Loucy (cell line): ENCODE results near the gene FOXF1.

Experiments
- H2AFZ ChIP-seq: fragments of 200-600 bp; sonication (generic); 2 replicates; pipeline ENCODE4 v1.6.0; 2016; ENCODE audit warnings: antibody characterized with exemption, mild to moderate bottlenecking, low read length, moderate library complexity
- H3F3A ChIP-seq: fragments of 200-600 bp; 2 replicates; pipeline ENCODE4 v1.6.0; 2016; ENCODE audit warnings: antibody characterized with exemption, low read depth, mild to moderate bottlenecking
- H3K27me3 ChIP-seq: fragments of 200-600 bp; sonication (generic); 2 replicates; pipeline ENCODE4 v1.6.1; 2014; ENCODE audit warnings: low read length, mild to moderate bottlenecking; ENCODE audit not compliant: insufficient read depth, poor library complexity, severe bottlenecking
- H3K36me3 ChIP-seq: fragments of 200-600 bp; sonication (generic); 2 replicates; pipeline ENCODE4 v1.6.1; 2016; ENCODE audit warnings: low read length; ENCODE audit not compliant: insufficient read depth
- H3K4me1 ChIP-seq: fragments of 200-600 bp; sonication (generic); 2 replicates; pipeline ENCODE4 v1.5.1; 2014; ENCODE audit warnings: low read length, mild to moderate bottlenecking; ENCODE audit not compliant: insufficient read depth, poor library complexity, severe bottlenecking
- H3K4me2 ChIP-seq: fragments of 200-600 bp; sonication (generic); 2 replicates; pipeline ENCODE4 v1.6.0; 2014; ENCODE audit warnings: antibody characterized with exemption, low read length, low read depth, mild to moderate bottlenecking; ENCODE audit not compliant: poor library complexity, severe bottlenecking
- H3K4me3 ChIP-seq: fragments of 200-600 bp; sonication (generic); 2 replicates; pipeline ENCODE4 v1.5.1; 2014; ENCODE audit warnings: low read length, mild to moderate bottlenecking, mixed read lengths; ENCODE audit not compliant: poor library complexity, severe bottlenecking
- H3K79me2 ChIP-seq: fragments of 200-600 bp; sonication (generic); 2 replicates; pipeline ENCODE4 v1.6.1; 2014; ENCODE audit warnings: low read length; ENCODE audit not compliant: insufficient read depth
- H3K9ac ChIP-seq: fragments of 200-600 bp; sonication (generic); 2 replicates; pipeline ENCODE4 v1.6.0; 2014; ENCODE audit warnings: mild to moderate bottlenecking, low read depth, low read length, moderate library complexity; ENCODE audit not compliant: poor library complexity, severe bottlenecking
- H3K9me2 ChIP-seq: fragments of 200-600 bp; sonication (generic); replicated peaks from 2 replicates; pipeline ENCODE4 v1.6.1; 2016; ENCODE audit warnings: low read depth, low read length, mixed read lengths
- H3K9me3 ChIP-seq: fragments of 200-600 bp; sonication (generic); 2 replicates; pipeline ENCODE4 v1.6.1; 2014; ENCODE audit warnings: mild to moderate bottlenecking, antibody characterized with exemption, low read length, low read depth; ENCODE audit not compliant: insufficient read depth
- H4K20me1 ChIP-seq: fragments of 200-600 bp; sonication (generic); 2 replicates; pipeline ENCODE4 v1.6.0; 2014; ENCODE audit warnings: antibody characterized with exemption, low read length, mild to moderate bottlenecking; ENCODE audit not compliant: insufficient read depth, poor library complexity, severe bottlenecking
- EZH2phosphoT487 ChIP-seq: fragments of 200-600 bp; IDR thresholded peaks from 2 replicates; pipeline ENCODE4 v1.6.1; 2018; ENCODE audit warnings: antibody characterized with exemption, mild to moderate bottlenecking, moderate library complexity, borderline replicate concordance
- TF ChIP-seq, protein P1 (sequence below): fragments of 200-600 bp; sonication (generic); conservative IDR thresholded peaks from 2 replicates; pipeline ENCODE4 v1.5.1; 2014; ENCODE audit warnings: mild to moderate bottlenecking, antibody characterized with exemption, low read length

FOXF1 gene

DNA sequence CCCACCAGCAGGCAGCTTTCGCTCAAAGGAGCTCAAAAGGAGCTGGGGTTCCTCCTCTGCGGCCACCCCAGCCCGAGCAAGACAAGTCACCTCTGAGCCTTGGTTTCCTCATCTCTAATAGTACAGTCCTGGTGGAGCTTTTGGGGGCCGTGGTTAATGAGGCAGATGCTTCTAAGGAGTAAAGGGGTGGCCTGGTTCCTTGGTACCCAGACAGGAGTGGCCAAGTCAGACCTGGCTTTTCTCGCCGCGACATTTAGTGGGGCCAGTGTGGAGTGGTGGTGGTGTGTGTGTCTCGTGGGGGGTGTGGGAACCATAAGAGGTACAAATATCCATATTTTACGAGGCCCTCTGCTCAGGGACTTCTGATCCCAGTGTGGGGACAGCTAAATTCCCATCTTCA, 6.7 kb downstream of the FOXF1 start:
- Histone ChIP-seq H4K20me1 (no peaks in the 10 kb centered on the region), H3K36me3 (no peaks in the 10 kb centered on the region), H3K79me2 (no peaks in the 10 kb centered on the region), H3K9ac (no peak overlapping the region), H3K4me1 (no peaks in the 10 kb centered on the region), H2AFZ (no peak overlapping the region), H3K4me2 (no peak overlapping the region), H3K9me2 (no peaks in the 10 kb centered on the region), H3K27me3 (no peaks in the 10 kb centered on the region), H3F3A (no peaks in the 10 kb centered on the region), H3K4me3 (no peak overlapping the region), H3K9me3 (no peaks in the 10 kb centered on the region)
- TF ChIP-seq, protein P1, sequence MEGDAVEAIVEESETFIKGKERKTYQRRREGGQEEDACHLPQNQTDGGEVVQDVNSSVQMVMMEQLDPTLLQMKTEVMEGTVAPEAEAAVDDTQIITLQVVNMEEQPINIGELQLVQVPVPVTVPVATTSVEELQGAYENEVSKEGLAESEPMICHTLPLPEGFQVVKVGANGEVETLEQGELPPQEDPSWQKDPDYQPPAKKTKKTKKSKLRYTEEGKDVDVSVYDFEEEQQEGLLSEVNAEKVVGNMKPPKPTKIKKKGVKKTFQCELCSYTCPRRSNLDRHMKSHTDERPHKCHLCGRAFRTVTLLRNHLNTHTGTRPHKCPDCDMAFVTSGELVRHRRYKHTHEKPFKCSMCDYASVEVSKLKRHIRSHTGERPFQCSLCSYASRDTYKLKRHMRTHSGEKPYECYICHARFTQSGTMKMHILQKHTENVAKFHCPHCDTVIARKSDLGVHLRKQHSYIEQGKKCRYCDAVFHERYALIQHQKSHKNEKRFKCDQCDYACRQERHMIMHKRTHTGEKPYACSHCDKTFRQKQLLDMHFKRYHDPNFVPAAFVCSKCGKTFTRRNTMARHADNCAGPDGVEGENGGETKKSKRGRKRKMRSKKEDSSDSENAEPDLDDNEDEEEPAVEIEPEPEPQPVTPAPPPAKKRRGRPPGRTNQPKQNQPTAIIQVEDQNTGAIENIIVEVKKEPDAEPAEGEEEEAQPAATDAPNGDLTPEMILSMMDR = no peak
- TF ChIP-seq EZH2phosphoT487 = no peak

DNA sequence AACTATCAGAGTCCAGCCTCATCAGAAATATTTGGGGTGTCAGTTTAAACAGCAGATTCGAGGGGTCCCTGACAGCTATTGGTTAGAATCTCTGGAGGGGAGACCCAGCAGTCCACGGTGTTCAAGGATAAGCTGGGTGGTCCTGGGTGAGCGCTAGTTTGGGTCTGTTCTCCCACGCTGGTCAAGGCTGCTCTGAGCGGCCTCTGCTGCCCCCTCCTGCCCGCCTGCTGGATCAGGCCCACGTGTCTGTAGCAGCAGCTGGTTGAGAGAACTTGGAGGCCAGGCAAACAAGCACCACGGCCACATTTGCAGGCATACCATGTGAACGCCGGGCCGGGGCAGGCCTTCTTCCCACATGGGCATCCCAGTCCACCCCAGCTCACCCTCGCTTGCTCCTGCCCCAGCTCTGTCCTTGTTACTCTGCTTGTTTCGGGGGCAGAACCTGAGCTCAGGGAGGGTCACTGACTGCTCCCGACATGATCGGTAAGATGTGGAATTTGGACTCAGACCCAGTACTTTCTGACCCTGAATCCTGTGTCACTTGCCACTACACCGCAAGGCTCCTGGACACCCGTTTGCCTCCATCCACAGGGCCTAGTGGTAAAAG, 7.4 kb downstream of the FOXF1 start:
- H3K4me3 ChIP-seq = no peak overlapping the region

DNA sequence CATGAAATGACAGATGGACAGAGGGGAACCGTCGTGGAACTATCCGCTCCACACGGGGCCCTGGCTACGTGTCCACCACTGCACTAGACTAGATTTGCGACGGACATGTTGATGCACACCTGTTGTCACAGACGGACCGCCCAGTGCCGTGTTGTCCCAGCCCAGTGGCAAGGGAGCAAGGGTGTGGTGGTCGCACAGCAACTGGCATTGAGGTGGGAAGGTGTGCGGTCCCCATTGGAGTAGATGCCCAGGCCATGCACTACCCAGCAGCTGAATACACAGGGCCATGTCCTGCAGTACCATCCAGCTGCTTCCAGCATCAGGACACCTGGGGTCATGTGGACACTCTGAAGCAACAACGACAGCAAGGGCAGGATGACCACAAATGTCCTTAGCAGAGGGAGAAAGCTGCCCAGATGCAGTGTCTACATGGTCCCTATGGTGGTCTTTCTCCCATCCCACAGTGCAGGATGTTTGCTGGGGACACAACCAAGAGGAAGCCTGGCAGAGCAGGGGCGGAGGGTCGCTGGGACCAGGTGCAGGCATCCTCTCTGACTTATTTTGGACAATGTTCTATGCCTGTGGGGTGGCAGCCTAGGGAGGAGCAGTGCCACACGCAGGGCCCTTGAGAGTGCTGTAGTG, 8.8 kb downstream of the FOXF1 start:
- TF ChIP-seq, protein P1 = no peak
- no peak for TF ChIP-seq EZH2phosphoT487
- H3K27me3 ChIP-seq = no peaks in the 10 kb centered on the region
- 0 out of 2 replicates have a peak overlapping the region, but pooled peaks have one; percentile 9 for H2AFZ ChIP-seq

More for the DNA sequence above, 7.4 kb downstream of the FOXF1 start:
- TF ChIP-seq, protein P1 = peak; percentile 84
- TF ChIP-seq EZH2phosphoT487 = no peak
- Histone ChIP-seq H3K9me2 (no peaks in the 10 kb centered on the region), H2AFZ (peak overlapping the region; percentile 36; the same call in 1 of the 2 replicates), H3K4me2 (no peak overlapping the region), H3K9ac (no peak overlapping the region), H3K36me3 (no peaks in the 10 kb centered on the region), H3K79me2 (no peaks in the 10 kb centered on the region), H4K20me1 (no peaks in the 10 kb centered on the region), H3K27me3 (no peaks in the 10 kb centered on the region), H3K4me1 (no peaks in the 10 kb centered on the region), H3K9me3 (no peaks in the 10 kb centered on the region), H3F3A (no peaks in the 10 kb centered on the region)

More for the DNA sequence above, 8.8 kb downstream of the FOXF1 start:
- H3K4me2 ChIP-seq = no peak overlapping the region
- H3K9me3 ChIP-seq = no peaks in the 10 kb centered on the region
- no peak overlapping the region for H3K4me3 ChIP-seq
- no peaks in the 10 kb centered on the region for H3K4me1 ChIP-seq
- H4K20me1 ChIP-seq = no peaks in the 10 kb centered on the region
- no peaks in the 10 kb centered on the region for H3K36me3 ChIP-seq
- H3K79me2 ChIP-seq = no peaks in the 10 kb centered on the region
- H3K9me2 ChIP-seq = no peaks in the 10 kb centered on the region
- H3F3A ChIP-seq = no peaks in the 10 kb centered on the region
- no peak overlapping the region for H3K9ac ChIP-seq
